Epidermal melanocyte (primary cell): Measurements from ENCODE around the gene SEMA6A.

ENCODE experiments used
- DNase-seq: peaks from one replicate; pipeline ENCODE4 v3.0.0; 2011; ENCODE audit warnings: low spot score; ENCODE audit not compliant: insufficient read length

Gene SEMA6A

GRCh38 chr5:116574367-116575325, at the start of gene SEMA6A:
SEMA6A (minus strand) TSS chr5:116574823; CDS start chr5:116504944, 69,879 bp downstream.
- peak; percentile 69 for DNase-seq

- DNase-seq, result no peak
Measured at GRCh38 chr5:116622375-116623050, 47.9 kb upstream of the SEMA6A start.

- no peak for DNase-seq
Measured at GRCh38 chr5:116621599-116621998, 47.0 kb upstream of the SEMA6A start.

GRCh38 chr5:116616876-116617275, 42.3 kb upstream of the SEMA6A start:
- no peak for DNase-seq

GRCh38 chr5:116614603-116614920, 39.9 kb upstream of the SEMA6A start:
- DNase-seq, result no peak

- no peak for DNase-seq
Measured at GRCh38 chr5:116613445-116613844, 38.8 kb upstream of the SEMA6A start.

- DNase-seq, result no peak
Measured at GRCh38 chr5:116612431-116612830, 37.8 kb upstream of the SEMA6A start.

- DNase-seq, result no peak
Measured at GRCh38 chr5:116605310-116606070, 30.9 kb upstream of the SEMA6A start.

GRCh38 chr5:116604805-116605204, 30.2 kb upstream of the SEMA6A start:
- no peak for DNase-seq

- DNase-seq, result no peak
Measured at GRCh38 chr5:116600876-116601275, 26.3 kb upstream of the SEMA6A start.

- DNase-seq, result peak; percentile 32
Measured at GRCh38 chr5:116598911-116599310, 24.3 kb upstream of the SEMA6A start.

GRCh38 chr5:116595498-116595897, 20.9 kb upstream of the SEMA6A start:
- DNase-seq, result no peak

GRCh38 chr5:116593340-116593739, 18.7 kb upstream of the SEMA6A start:
- no peak for DNase-seq

- DNase-seq, result no peak
Measured at GRCh38 chr5:116585227-116585626, 10.6 kb upstream of the SEMA6A start.

GRCh38 chr5:116583862-116584222, 9.2 kb upstream of the SEMA6A start:
- DNase-seq, result no peak

GRCh38 chr5:116583085-116583861, 8.7 kb upstream of the SEMA6A start:
- DNase-seq, result no peak

- DNase-seq, result no peak
Measured at GRCh38 chr5:116581910-116582309, 7.3 kb upstream of the SEMA6A start.

- DNase-seq, result no peak
Measured at GRCh38 chr5:116579144-116579543, 4.5 kb upstream of the SEMA6A start.

GRCh38 chr5:116578676-116579075, 4.1 kb upstream of the SEMA6A start:
- no peak for DNase-seq

- no peak for DNase-seq
Measured at GRCh38 chr5:116577064-116577788, 2.6 kb upstream of the SEMA6A start.
